A549 (cell line): Measurements from ENCODE around the gene XRCC2.

Experiments used
- CTCF ChIP-seq: fragments of >200 bp; sonication (Bioruptor Twin); formaldehyde crosslinking; IDR thresholded peaks from 3 replicates; pipeline ENCODE4 v1.5.1; 2016
- MYC ChIP-seq: IDR thresholded peaks from 2 replicates; pipeline ENCODE4 v1.6.1; 2012; ENCODE audit warnings: mild to moderate bottlenecking, inconsistent platforms, low read length, improper control_type of control experiment, borderline replicate concordance
- POLR2A ChIP-seq: IDR thresholded peaks from 2 replicates; pipeline ENCODE4 v1.6.1; 2012; ENCODE audit warnings: mild to moderate bottlenecking, low read length
- TP53 ChIP-seq: fragments of 250-450 bp; sonication (Bioruptor Pico); IDR thresholded peaks from 2 replicates; pipeline ENCODE4 v1.5.0; 2021; ENCODE audit warnings: mild to moderate bottlenecking, moderate library complexity
- USF2 ChIP-seq: fragments of 450-650 bp; IDR thresholded peaks from 2 replicates; pipeline ENCODE4 v1.6.1; 2014; ENCODE audit warnings: antibody characterized with exemption

- TF ChIP-seq TP53 (CRISPR knock-in tag), result no peak
- no peak for TF ChIP-seq MYC
- no peak for TF ChIP-seq CTCF
- TF ChIP-seq POLR2A, result no peak
- no peak for TF ChIP-seq USF2
Observed at GRCh38 chr7:152607007-152607406, 68.9 kb downstream of the XRCC2 start.
